Stomach (tissue), 9 donors: ENCODE results near the gene C11orf58. TPM values are rescaled to one million over a fixed set of nuclear protein-coding genes. Genes with fewer than 3 reads are reported as not detected.
A peak's percentile ranks its signal among the peaks of the same experiment; 100 is the strongest.

Experiments used
- DNase-seq, 2 donors: peaks; one replicate each; pipeline versions ENCODE4 v3.0.0 to v3.0.0-alpha.2; 2013 to 2019
- H3K27ac ChIP-seq, 5 donors: fragments of 200-600 bp in 4 of 5; sonication (generic) in 4 of 5; one replicate each; pipeline ENCODE4 v1.5.1; 2013 to 2019; ENCODE audit warnings: mild to moderate bottlenecking in 1 of 5, moderate library complexity in 1 of 5
- H3K27me3 ChIP-seq, 3 donors: fragments of 200-600 bp; sonication (generic); one replicate each; pipeline ENCODE4 v1.5.1; 2017 to 2019; ENCODE audit warnings: mixed run types in 1 of 3
- H3K36me3 ChIP-seq, 4 donors: fragments of 200-600 bp; sonication (generic); 1 replicate in 3 of 4; 2 replicates in 1 of 4; pipeline ENCODE4 v1.5.1; 2016 to 2019
- H3K4me1 ChIP-seq, 4 donors: fragments of 200-600 bp; sonication (generic); one replicate each; pipeline ENCODE4 v1.5.1; 2016 to 2019
- H3K4me3 ChIP-seq, 4 donors: fragments of 200-600 bp; sonication (generic) in 3 of 4; one replicate each; pipeline ENCODE4 v1.5.1; 2016 to 2019; ENCODE audit warnings: mild to moderate bottlenecking in 1 of 4
- H3K9me3 ChIP-seq, 4 donors: fragments of 200-600 bp; sonication (generic); one replicate each; pipeline ENCODE4 v1.5.1; 2016 to 2019
- CTCF ChIP-seq, 7 experiments: fragments of 450-650 bp in 4 of 7; fragments of 200-600 bp in 3 of 7; sonication (generic) in 3 of 7; IDR thresholded peaks; one replicate each; pipeline ENCODE4 v1.5.1; 2016 to 2019; ENCODE audit warnings: antibody characterized with exemption in 7 of 7, control low read depth in 2 of 7, mild to moderate bottlenecking in 1 of 7
- EP300 ChIP-seq: sonication (generic); formaldehyde crosslinking; IDR thresholded peaks from one replicate; pipeline ENCODE4 v1.6.1; 2017; ENCODE audit warnings: antibody characterized with exemption
- POLR2A ChIP-seq, 4 donors: fragments of 450-650 bp; IDR thresholded peaks; one replicate each; pipeline ENCODE4 v1.6.1; 2016; ENCODE audit warnings: antibody characterized with exemption in 4 of 4, control low read depth in 2 of 4, mild to moderate bottlenecking in 1 of 4, moderate library complexity in 1 of 4
- POLR2AphosphoS5 ChIP-seq, 3 donors: sonication (generic); formaldehyde crosslinking; IDR thresholded peaks; one replicate each; pipeline ENCODE4 v1.6.1; 2016; ENCODE audit warnings: antibody characterized with exemption in 3 of 3
- WGBS, 5 donors: extraction: QIAGEN DNeasy Blood & Tissue Kit in 3 of 5; methylation state at CpG; one replicate each; pipeline versions ENCODE4 v1.1.5 to v1.1.7; 2013 to 2018; 5-methylcytosine and 5-hydroxymethylcytosine counted together
- intact Hi-C: fragments of 100-400 bp; cut with DNase I; formaldehyde crosslinking; loops from one replicate; pipeline ENCODE4 v1.15.1; 2023; ENCODE audit warnings: low total_unique reads
- polyA plus RNA-seq, 3 donors: library from polyadenylated mRNA; stranded (reverse); fragments of 200-250 nt; gene quantifications; one replicate each; pipeline ENCODE4 v1.2.3, GENCODE V29; 2013
- total RNA-seq, 5 donors: library from RNA; depleted of rRNA; stranded (reverse); fragments of >200 nt; gene quantifications; one replicate each; pipeline versions ENCODE4 v1.1.0 to v1.2.3, GENCODE V29; 2014 to 2016
- donor health status: healthy with polysubstance abuse.
- donor health status: Bipolar disorder and iron deficiency.
- donor health status: healthy.

Gene C11orf58
- total and polyA plus RNA-seq, 8 donors, result 86.2 to 336 (median 132) TPM

DNA sequence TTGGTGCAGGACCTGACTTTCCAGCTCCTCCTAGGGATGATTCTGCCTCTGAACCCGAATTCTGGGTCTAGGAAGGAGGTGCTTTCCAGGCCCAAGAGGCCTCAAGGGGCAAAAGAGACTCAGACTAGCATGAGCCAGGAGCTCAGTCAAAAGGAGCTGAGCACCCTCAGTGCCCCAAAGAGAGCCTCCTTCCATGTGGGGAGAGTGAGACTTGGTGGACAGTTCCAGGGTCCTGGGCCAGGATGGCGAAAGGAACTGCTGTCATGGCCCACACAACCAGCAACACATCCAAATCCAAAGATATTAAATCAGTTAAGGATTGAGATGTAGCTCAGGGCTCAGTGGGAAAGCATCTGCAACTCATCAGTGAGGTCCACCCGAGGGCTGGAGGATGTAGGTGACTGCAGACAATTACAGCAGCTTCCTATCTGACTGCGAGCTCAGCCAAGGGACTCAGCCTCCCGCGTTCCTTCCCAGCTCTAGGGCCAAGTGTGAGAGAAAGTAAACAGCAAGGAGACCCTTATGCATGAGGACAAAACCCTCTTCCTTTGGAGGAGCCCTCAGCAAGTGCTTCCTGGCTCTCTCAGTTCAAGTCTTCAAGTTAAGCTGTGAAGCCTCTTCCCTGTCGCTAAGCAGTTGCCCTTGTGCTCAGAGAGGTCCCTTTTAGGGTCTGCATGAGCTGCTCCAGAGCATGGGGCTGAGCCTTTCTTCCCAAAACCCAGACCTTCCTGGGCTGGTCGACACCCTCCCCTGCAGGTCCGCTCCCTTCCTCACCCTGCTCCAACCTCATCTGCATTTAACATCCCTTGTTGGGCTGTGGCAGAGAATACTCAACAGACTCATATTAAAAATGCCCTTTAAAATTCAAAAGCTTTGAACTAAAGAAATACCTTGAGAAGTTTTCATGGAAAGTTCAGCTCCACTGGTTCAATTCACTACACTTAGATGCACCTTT lies 35.8 kb downstream of the C11orf58 start:
- no peak overlapping the region for H3K4me3 ChIP-seq
- H3K27me3 ChIP-seq, result no peaks in the 10 kb centered on the region
- TF ChIP-seq POLR2AphosphoS5 (IDR thresholded peaks at IDR 0.05) (no peak), CTCF (IDR thresholded peaks at IDR 0.05) (no peak), EP300 (no peak), POLR2A (IDR thresholded peaks at IDR 0.05) (no peak)
- intact Hi-C loops, result no loop called here
- no peak overlapping the region for H3K27ac ChIP-seq
- peaks cover 0 to 31% (median 16%) of the 10 kb centered on the region in 4 donors for H3K36me3 ChIP-seq
- H3K4me1 ChIP-seq, result no peaks in the 10 kb centered on the region
- H3K9me3 ChIP-seq, result no peaks in the 10 kb centered on the region
- DNase-seq, result peak in 1 of 2 donors; percentile 42
- WGBS, 5 donors, result 65 to 76% (median 70%) methylated on average over 9 of the region's 9 CpGs

- no peak overlapping the region for H3K4me3 ChIP-seq
- H3K27ac ChIP-seq, result no peak overlapping the region
- 78 to 91% (median 90%) methylated on average over 11 of the region's 11 CpGs for WGBS, 5 donors
- TF ChIP-seq CTCF (IDR thresholded peaks at IDR 0.05), result no peak
- TF ChIP-seq POLR2AphosphoS5 (IDR thresholded peaks at IDR 0.05), result no peak
- no peak for TF ChIP-seq EP300
- no peak for TF ChIP-seq POLR2A (IDR thresholded peaks at IDR 0.05)
- peaks cover 0 to 5% (median 0%) of the 10 kb centered on the region in 4 donors for H3K4me1 ChIP-seq
- no peaks in the 10 kb centered on the region for H3K9me3 ChIP-seq
- intact Hi-C loops, result no loop called here
- H3K27me3 ChIP-seq, result no peaks in the 10 kb centered on the region
- DNase-seq, result no peak
- peaks cover 0 to 31% (median 16%) of the 10 kb centered on the region in 4 donors for H3K36me3 ChIP-seq
These were observed 36.6 kb downstream of the C11orf58 start for GRCh38 chr11:16774936-16775613.

DNA sequence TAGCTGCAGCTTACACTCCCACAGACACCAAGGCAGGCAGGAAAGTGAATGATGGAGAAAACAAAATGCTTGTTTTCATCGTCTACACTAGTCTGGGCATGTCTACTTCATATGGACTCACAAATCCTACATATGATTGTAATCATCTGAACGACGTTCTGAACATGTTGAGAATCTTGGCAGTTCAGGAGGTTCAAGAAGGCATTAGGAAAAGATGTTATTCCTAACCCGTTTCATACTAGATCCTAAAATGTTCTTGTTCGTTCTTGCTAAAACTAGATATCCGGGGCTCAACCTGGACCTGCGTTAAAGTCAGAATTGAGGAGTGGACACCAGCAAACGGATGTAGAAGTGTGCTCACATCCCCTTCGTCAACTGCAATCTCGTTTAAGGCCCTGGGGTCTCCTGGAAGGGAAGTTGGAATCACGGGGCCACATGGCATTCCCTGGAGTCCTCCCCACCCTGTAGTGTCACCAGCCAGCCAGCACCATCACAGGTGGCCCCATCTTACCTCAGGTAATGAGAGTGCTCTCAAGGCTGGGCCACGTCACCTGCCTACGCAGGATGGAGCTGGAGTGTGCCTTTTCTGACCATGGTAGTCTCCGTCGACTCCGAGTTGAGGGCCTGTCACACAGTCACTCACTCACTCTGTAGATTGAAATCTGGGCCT lies 37.3 kb downstream of the C11orf58 start:
- Histone ChIP-seq H3K27me3 (no peaks in the 10 kb centered on the region), H3K36me3 (peaks cover 0 to 32% (median 17%) of the 10 kb centered on the region in 4 donors), H3K4me1 (peaks cover 0 to 5% (median 0%) of the 10 kb centered on the region in 4 donors), H3K27ac (no peak overlapping the region), H3K9me3 (no peaks in the 10 kb centered on the region), H3K4me3 (no peak overlapping the region)
- DNase-seq, result no peak
- TF ChIP-seq POLR2A (IDR thresholded peaks at IDR 0.05) (no peak), CTCF (IDR thresholded peaks at IDR 0.05) (no peak), POLR2AphosphoS5 (IDR thresholded peaks at IDR 0.05) (no peak), EP300 (no peak)
- WGBS, 5 donors, result 85 to 89% (median 86%) methylated on average over 16 of the region's 16 CpGs
- intact Hi-C loops, result no loop called here
